ENCODE results near the gene FAM168A. TPM values are rescaled to one million over a fixed set of nuclear protein-coding genes. Genes with fewer than 3 reads are reported as not detected.

FAM168A gene
- total RNA-seq, 2 experiments from 2014 or later, result 10.1 to 23.7 TPM

GRCh38 chr11:73458201-73458600, 139.7 kb downstream of the FAM168A start:
- H3K9me2 ChIP-seq (ENCODE audit: insufficient read depth, low read length), result no peaks in the 10 kb centered on the region
- no peaks in the 10 kb centered on the region for H4K20me1 ChIP-seq (ENCODE audit: insufficient read depth, low read length)
- H3K4me3 ChIP-seq (ENCODE audit: low read depth, low read length, poor library complexity, severe bottlenecking), result no peak overlapping the region
- TF ChIP-seq EZH2phosphoT487 (IDR thresholded peaks at IDR 0.05; ENCODE audit: borderline replicate concordance, low read depth, low read length), result no peak
- TF ChIP-seq, protein P1, sequence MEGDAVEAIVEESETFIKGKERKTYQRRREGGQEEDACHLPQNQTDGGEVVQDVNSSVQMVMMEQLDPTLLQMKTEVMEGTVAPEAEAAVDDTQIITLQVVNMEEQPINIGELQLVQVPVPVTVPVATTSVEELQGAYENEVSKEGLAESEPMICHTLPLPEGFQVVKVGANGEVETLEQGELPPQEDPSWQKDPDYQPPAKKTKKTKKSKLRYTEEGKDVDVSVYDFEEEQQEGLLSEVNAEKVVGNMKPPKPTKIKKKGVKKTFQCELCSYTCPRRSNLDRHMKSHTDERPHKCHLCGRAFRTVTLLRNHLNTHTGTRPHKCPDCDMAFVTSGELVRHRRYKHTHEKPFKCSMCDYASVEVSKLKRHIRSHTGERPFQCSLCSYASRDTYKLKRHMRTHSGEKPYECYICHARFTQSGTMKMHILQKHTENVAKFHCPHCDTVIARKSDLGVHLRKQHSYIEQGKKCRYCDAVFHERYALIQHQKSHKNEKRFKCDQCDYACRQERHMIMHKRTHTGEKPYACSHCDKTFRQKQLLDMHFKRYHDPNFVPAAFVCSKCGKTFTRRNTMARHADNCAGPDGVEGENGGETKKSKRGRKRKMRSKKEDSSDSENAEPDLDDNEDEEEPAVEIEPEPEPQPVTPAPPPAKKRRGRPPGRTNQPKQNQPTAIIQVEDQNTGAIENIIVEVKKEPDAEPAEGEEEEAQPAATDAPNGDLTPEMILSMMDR (conservative IDR thresholded peaks at IDR 0.05; ENCODE audit: low read length), result no peak
- H3K79me2 ChIP-seq (ENCODE audit: insufficient read depth, low read depth, low read length), result no peaks in the 10 kb centered on the region
- no peak overlapping the region for H3K27ac ChIP-seq (ENCODE audit: low read depth, low read length, poor library complexity, severe bottlenecking)
- POLR2A ChIA-PET, result interaction anchor here (0.7 kb wide), 3 partner anchors 9 to 137 kb away, joined by 4 to 8 read pairs (median 5); no protein-coding TSS in a partner anchor
- H3K9me3 ChIP-seq (ENCODE audit: low read length), result no peaks in the 10 kb centered on the region
- no peaks in the 10 kb centered on the region for H3K4me1 ChIP-seq (ENCODE audit: insufficient read depth, low read length, poor library complexity, severe bottlenecking)
- CTCF ChIA-PET (ENCODE audit: unreplicated experiment), result interaction anchor here (0.6 kb wide), 1 partner anchor 351 kb away, joined by 3 read pairs; no protein-coding TSS in a partner anchor
- no peaks in the 10 kb centered on the region for H3K36me3 ChIP-seq (ENCODE audit: insufficient read depth, low read length)
- H3K4me2 ChIP-seq (ENCODE audit: low read length), result no peak overlapping the region
- intact Hi-C loops (cut with micrococcal nuclease; ENCODE audit: unreplicated experiment), result no loop called here
- H2AFZ ChIP-seq (ENCODE audit: low read length), result no peak overlapping the region
- BruUV-seq (replicated peaks), result no TSS peak
- no peak for DNase-seq (ENCODE audit: low spot score)

DNA sequence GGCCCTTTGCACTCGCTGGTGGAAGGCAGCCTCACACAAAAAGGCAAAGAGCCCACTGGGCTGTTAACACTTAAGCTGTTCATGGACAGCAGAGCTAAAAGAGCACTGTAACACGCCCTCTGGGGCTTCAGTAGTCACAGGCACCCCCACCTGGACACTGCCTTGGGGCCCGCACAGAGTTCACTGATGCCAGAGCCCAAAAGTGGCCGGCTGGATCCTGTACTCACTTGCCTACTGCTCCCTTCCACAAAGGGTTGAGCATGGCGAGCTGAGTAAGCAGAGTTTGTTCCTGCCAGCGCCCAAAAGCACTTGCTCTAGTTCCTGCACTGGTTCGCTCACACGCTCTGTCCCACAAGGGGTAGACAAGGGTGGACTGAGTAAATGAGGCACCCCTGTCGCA, 142.9 kb downstream of the FAM168A start:
- CTCF ChIA-PET (ENCODE audit: unreplicated experiment), result no interaction called here
- Histone ChIP-seq H3K4me3 (ENCODE audit: low read depth, low read length, poor library complexity, severe bottlenecking) (no peak overlapping the region), H4K20me1 (ENCODE audit: insufficient read depth, low read length) (no peaks in the 10 kb centered on the region), H3K4me1 (ENCODE audit: insufficient read depth, low read length, poor library complexity, severe bottlenecking) (no peaks in the 10 kb centered on the region), H2AFZ (ENCODE audit: low read length) (no peak overlapping the region), H3K9me3 (ENCODE audit: low read length) (no peaks in the 10 kb centered on the region), H3K79me2 (ENCODE audit: insufficient read depth, low read depth, low read length) (no peaks in the 10 kb centered on the region), H3K36me3 (ENCODE audit: insufficient read depth, low read length) (no peaks in the 10 kb centered on the region), H3K4me2 (ENCODE audit: low read length) (no peak overlapping the region), H3K9me2 (ENCODE audit: insufficient read depth, low read length) (no peaks in the 10 kb centered on the region), H3K27ac (ENCODE audit: low read depth, low read length, poor library complexity, severe bottlenecking) (no peak overlapping the region)
- no peak for TF ChIP-seq EZH2phosphoT487 (IDR thresholded peaks at IDR 0.05; ENCODE audit: borderline replicate concordance, low read depth, low read length)
- TF ChIP-seq, protein P1 (conservative IDR thresholded peaks at IDR 0.05; ENCODE audit: low read length), result no peak
- POLR2A ChIA-PET, result no interaction called here
- intact Hi-C loops (cut with micrococcal nuclease; ENCODE audit: unreplicated experiment), result no loop called here
- DNase-seq (ENCODE audit: low spot score), result no peak
- no TSS peak for BruUV-seq (replicated peaks)

GRCh38 chr11:73453562-73453961, 144.3 kb downstream of the FAM168A start:
- Histone ChIP-seq H3K4me3 (ENCODE audit: low read depth, low read length, poor library complexity, severe bottlenecking) (no peak overlapping the region), H3K36me3 (ENCODE audit: insufficient read depth, low read length) (no peaks in the 10 kb centered on the region), H3K9me3 (ENCODE audit: low read length) (no peaks in the 10 kb centered on the region), H3K4me2 (ENCODE audit: low read length) (no peak overlapping the region), H3K4me1 (ENCODE audit: insufficient read depth, low read length, poor library complexity, severe bottlenecking) (no peaks in the 10 kb centered on the region), H3K79me2 (ENCODE audit: insufficient read depth, low read depth, low read length) (no peaks in the 10 kb centered on the region), H3K9me2 (ENCODE audit: insufficient read depth, low read length) (no peaks in the 10 kb centered on the region), H3K27ac (ENCODE audit: low read depth, low read length, poor library complexity, severe bottlenecking) (no peak overlapping the region), H4K20me1 (ENCODE audit: insufficient read depth, low read length) (no peaks in the 10 kb centered on the region), H2AFZ (ENCODE audit: low read length) (no peak overlapping the region)
- BruUV-seq (replicated peaks), result no TSS peak
- no peak for TF ChIP-seq EZH2phosphoT487 (IDR thresholded peaks at IDR 0.05; ENCODE audit: borderline replicate concordance, low read depth, low read length)
- TF ChIP-seq, protein P1 (conservative IDR thresholded peaks at IDR 0.05; ENCODE audit: low read length), result no peak
- intact Hi-C loops (cut with micrococcal nuclease; ENCODE audit: unreplicated experiment), result no loop called here
- no peak for DNase-seq (ENCODE audit: low spot score)
- ChIA-PET POLR2A (interaction anchor here (0.7 to 1.0 kb wide), 2 partner anchors 10 to 128 kb away, joined by 3 to 6 read pairs; no protein-coding TSS in a partner anchor), CTCF (ENCODE audit: unreplicated experiment) (interaction anchor here (1.0 kb wide), 1 partner anchor 11 kb away, joined by 3 read pairs; no protein-coding TSS in a partner anchor)
